CD8-positive, alpha-beta memory T cell (primary cell): ENCODE measurements around the gene CCDC7. TPM values are rescaled to one million over a fixed set of nuclear protein-coding genes. Genes with fewer than 3 reads are reported as not detected.
A peak's percentile ranks its signal among the peaks of the same experiment; 100 is the strongest.
"Not testable (repeated sequence)": the region's sequence is repeated elsewhere in the genome, so short reads cannot be mapped to it uniquely, and the experiment has no call there.

Experiments
- CTCF ChIA-PET: fragments of 350-600 bp; sonication (Branson Sonifier 250); formaldehyde crosslinking; loops from one replicate; lab custom pipeline; 2021; ENCODE audit warnings: antibody characterized with exemption; lab: Charles Lee
- POLR2A ChIA-PET: fragments of 350-600 bp; sonication (Branson Sonifier 250); formaldehyde crosslinking; loops from one replicate; lab custom pipeline; 2021; ENCODE audit warnings: antibody characterized with exemption; lab: Charles Lee
- DNase-seq, 5 donors: peaks; one replicate each; pipeline versions ENCODE4 v3.0.0 to v3.0.0-alpha.2; 2020 to 2022; ENCODE audit warnings: mixed read lengths in 1 of 5
- H3K27ac ChIP-seq: one replicate; pipeline ENCODE4 v1.7.0; 2013; ENCODE audit warnings: low read depth, mild to moderate bottlenecking, low read length, moderate library complexity
- H3K27me3 ChIP-seq: 2 replicates; pipeline ENCODE4 v1.7.0; 2013; ENCODE audit warnings: low read length, mild to moderate bottlenecking; ENCODE audit not compliant: insufficient read depth, poor library complexity, severe bottlenecking
- H3K36me3 ChIP-seq: 2 replicates; pipeline ENCODE4 v1.7.0; 2013; ENCODE audit warnings: mild to moderate bottlenecking, low read length, moderate library complexity; ENCODE audit not compliant: insufficient read depth
- H3K4me1 ChIP-seq: 2 replicates; pipeline ENCODE4 v1.7.0; 2013; ENCODE audit warnings: mild to moderate bottlenecking, low read length, moderate library complexity; ENCODE audit not compliant: insufficient read depth
- H3K4me3 ChIP-seq: 2 replicates; pipeline ENCODE4 v1.7.0; 2013; ENCODE audit warnings: mild to moderate bottlenecking, low read length
- H3K9me3 ChIP-seq: 2 replicates; pipeline ENCODE4 v1.7.0; 2013; ENCODE audit warnings: mild to moderate bottlenecking, low read length
- H3K27ac Mint-ChIP-seq, 8 donors: one replicate each; pipeline ENCODE4 v1.8.0; 2020 to 2021; ENCODE audit warnings: mixed read lengths in 8 of 8, mild to moderate bottlenecking in 6 of 8, inconsistent platforms in 3 of 8, moderate library complexity in 3 of 8
- H3K27me3 Mint-ChIP-seq, 2 donors: one replicate each; pipeline ENCODE4 v1.8.0; 2020 to 2021; ENCODE audit warnings: mixed read lengths in 2 of 2, mild to moderate bottlenecking in 1 of 2, moderate library complexity in 1 of 2
- H3K36me3 Mint-ChIP-seq, 3 donors: one replicate each; pipeline ENCODE4 v1.8.0; 2020 to 2021; ENCODE audit warnings: mixed read lengths in 3 of 3, inconsistent platforms in 1 of 3, mild to moderate bottlenecking in 1 of 3
- H3K4me1 Mint-ChIP-seq, 3 donors: one replicate each; pipeline ENCODE4 v1.8.0; 2020 to 2021; ENCODE audit warnings: mixed read lengths in 3 of 3, inconsistent platforms in 1 of 3, mild to moderate bottlenecking in 1 of 3
- H3K4me3 Mint-ChIP-seq, 7 donors: one replicate each; pipeline ENCODE4 v1.8.0; 2020 to 2021; ENCODE audit warnings: mixed read lengths in 7 of 7, mild to moderate bottlenecking in 6 of 7, moderate library complexity in 4 of 7, inconsistent platforms in 2 of 7
- H3K9me3 Mint-ChIP-seq, 5 donors: one replicate each; pipeline ENCODE4 v1.8.0; 2020 to 2022; ENCODE audit warnings: mixed read lengths in 5 of 5, mild to moderate bottlenecking in 3 of 5, moderate library complexity in 2 of 5, inconsistent platforms in 1 of 5
- polyA plus RNA-seq: library from polyadenylated mRNA; unstranded; fragments of 300-500 nt; fragmentation: Illumina TruSeq; gene quantifications from one replicate; pipeline ENCODE4 v1.2.3, GENCODE V29; 2021
- total RNA-seq, 2 experiments: library from RNA; stranded (reverse); gene quantifications; one replicate each; pipeline ENCODE4 v1.2.3, GENCODE V29; 2021

CCDC7 gene
- total and polyA plus RNA-seq, 3 experiments from 2014 or later, result 11.6 to 12.2 (median 12.1) TPM

GRCh38 chr10:32627183-32627582 lies 181.2 kb downstream of the CCDC7 start:
- Histone ChIP-seq H3K4me3 (no peak overlapping the region), H3K27ac (no peak overlapping the region), H3K4me1 (no peaks in the 10 kb centered on the region), H3K9me3 (no peaks in the 10 kb centered on the region), H3K27me3 (no peaks in the 10 kb centered on the region), H3K36me3 (no peaks in the 10 kb centered on the region)
- H3K27me3 Mint-ChIP-seq, result peaks cover 0 to 2% of the 10 kb centered on the region in 2 donors
- POLR2A ChIA-PET, result no interaction called here
- peaks cover 0 to 12% (median 4%) of the 10 kb centered on the region in 5 donors for H3K9me3 Mint-ChIP-seq
- no peak overlapping the region for H3K27ac Mint-ChIP-seq
- peaks cover 29 to 52% (median 31%) of the 10 kb centered on the region in 3 donors for H3K36me3 Mint-ChIP-seq
- H3K4me3 Mint-ChIP-seq, result no peak overlapping the region
- no peak for DNase-seq
- H3K4me1 Mint-ChIP-seq, result peaks cover 0 to 1% (median 0%) of the 10 kb centered on the region in 3 donors
- CTCF ChIA-PET, result no interaction called here

DNA sequence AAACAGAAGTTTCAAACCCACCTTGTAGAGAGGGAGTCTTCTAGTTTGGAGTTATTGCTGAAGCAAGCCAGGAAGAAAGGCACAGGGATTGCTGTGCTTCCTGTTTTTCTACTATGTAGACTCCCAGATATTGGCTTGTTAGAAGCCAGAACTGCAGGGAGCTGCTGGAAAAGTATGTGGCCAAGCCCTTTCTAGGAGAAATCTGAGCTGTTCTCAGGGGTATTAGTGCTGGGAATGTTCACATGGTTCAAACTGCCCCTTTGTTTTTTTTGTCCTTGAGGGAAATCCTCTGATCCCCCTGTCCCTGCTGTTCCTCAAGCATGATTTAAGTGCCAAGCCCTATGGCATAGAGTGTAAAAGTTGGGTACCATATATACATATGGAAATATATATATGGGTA lies 184.0 kb downstream of the CCDC7 start:
- DNase-seq, result no peak
- Histone ChIP-seq H3K9me3 (no peaks in the 10 kb centered on the region), H3K27me3 (no peaks in the 10 kb centered on the region), H3K4me3 (no peak overlapping the region), H3K27ac (no peak overlapping the region), H3K4me1 (no peaks in the 10 kb centered on the region), H3K36me3 (no peaks in the 10 kb centered on the region)
- Mint-ChIP-seq H3K36me3 (peaks cover 18 to 40% (median 24%) of the 10 kb centered on the region in 3 donors), H3K27me3 (peaks cover 0 to 2% of the 10 kb centered on the region in 2 donors), H3K4me1 (peaks cover 0 to 1% (median 0%) of the 10 kb centered on the region in 3 donors), H3K9me3 (peaks cover 0 to 12% (median 4%) of the 10 kb centered on the region in 5 donors), H3K27ac (no peak overlapping the region), H3K4me3 (no peak overlapping the region)
- POLR2A ChIA-PET, result no interaction called here
- CTCF ChIA-PET, result no interaction called here

- no peak overlapping the region for H3K4me3 ChIP-seq
- H3K27me3 ChIP-seq, result no peaks in the 10 kb centered on the region
- ChIA-PET CTCF (no interaction called here), POLR2A (no interaction called here)
- no peaks in the 10 kb centered on the region for H3K27me3 Mint-ChIP-seq
- no peak overlapping the region for H3K4me3 Mint-ChIP-seq
- no peaks in the 10 kb centered on the region for H3K9me3 ChIP-seq
- H3K4me1 Mint-ChIP-seq, result peaks cover 12 to 25% (median 16%) of the 10 kb centered on the region in 3 donors
- peaks cover 18 to 66% (median 31%) of the 10 kb centered on the region in 3 donors for H3K36me3 Mint-ChIP-seq
- peaks cover 7% of the 10 kb centered on the region for H3K4me1 ChIP-seq
- no peak overlapping the region for H3K27ac ChIP-seq
- H3K9me3 Mint-ChIP-seq, result peaks cover 4 to 40% (median 19%) of the 10 kb centered on the region in 5 donors
- no peaks in the 10 kb centered on the region for H3K36me3 ChIP-seq
- no peak for DNase-seq
- H3K27ac Mint-ChIP-seq, result no peak overlapping the region
Observed at GRCh38 chr10:32646535-32646934, 200.6 kb downstream of the CCDC7 start.

DNA sequence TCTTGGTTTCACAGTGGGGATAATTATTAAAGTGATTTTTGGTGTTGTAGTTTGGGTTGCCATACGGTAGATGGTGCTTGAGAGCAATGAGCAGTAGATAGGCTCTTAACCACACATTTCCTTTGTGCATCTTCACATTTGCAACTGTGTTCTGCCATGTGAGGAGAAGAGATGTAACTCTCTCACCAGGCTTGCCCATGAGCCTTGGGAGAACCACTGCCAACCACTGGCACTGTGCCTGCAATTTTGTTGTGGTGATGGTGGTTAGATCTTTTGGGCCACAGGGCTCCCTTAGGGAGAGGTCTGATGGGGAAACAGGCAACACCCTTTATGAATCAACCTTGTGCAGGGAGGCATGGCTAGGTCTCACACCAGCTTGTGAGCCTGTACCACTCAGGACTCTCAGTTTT lies 204.3 kb downstream of the CCDC7 start:
- H3K27ac Mint-ChIP-seq, result peak overlapping the region in 5 of 8 donors; percentile 2 to 78 (median 11)
- Histone ChIP-seq H3K4me3 (no peak overlapping the region), H3K9me3 (no peaks in the 10 kb centered on the region), H3K36me3 (no peaks in the 10 kb centered on the region), H3K4me1 (peaks cover 7% of the 10 kb centered on the region), H3K27me3 (no peaks in the 10 kb centered on the region), H3K27ac (no peak overlapping the region)
- no peak overlapping the region for H3K4me3 Mint-ChIP-seq
- H3K36me3 Mint-ChIP-seq, result peaks cover 28 to 79% (median 46%) of the 10 kb centered on the region in 3 donors
- peaks cover 20 to 57% (median 44%) of the 10 kb centered on the region in 5 donors for H3K9me3 Mint-ChIP-seq
- H3K27me3 Mint-ChIP-seq, result no peaks in the 10 kb centered on the region
- CTCF ChIA-PET, result no interaction called here
- POLR2A ChIA-PET, result no interaction called here
- H3K4me1 Mint-ChIP-seq, result peaks cover 12 to 30% (median 17%) of the 10 kb centered on the region in 3 donors
- peak in 2 of 5 donors; percentile 6 to 11 for DNase-seq

GRCh38 chr10:32657430-32657829 lies 211.5 kb downstream of the CCDC7 start:
- peaks cover 40 to 77% (median 63%) of the 10 kb centered on the region in 3 donors for H3K36me3 Mint-ChIP-seq
- not testable (repeated sequence) for DNase-seq

DNA sequence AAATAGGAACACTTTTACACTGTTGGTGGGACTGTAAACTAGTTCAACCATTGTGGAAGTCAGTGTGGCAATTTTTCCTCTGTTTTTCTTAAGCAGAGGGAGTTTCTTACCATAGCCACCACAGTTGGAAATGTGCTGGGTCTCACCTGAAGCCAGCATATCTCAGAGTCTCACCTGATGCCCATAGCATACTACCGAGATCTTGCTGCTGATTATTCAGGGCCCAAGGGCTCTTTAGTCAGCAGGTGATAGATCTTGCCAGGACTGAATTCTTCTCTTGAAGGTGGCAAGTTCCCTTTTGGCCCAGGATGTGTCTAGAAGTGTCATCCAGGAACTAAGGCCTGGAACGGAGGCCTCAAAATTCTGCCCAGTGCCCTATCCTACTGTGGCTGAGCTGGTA lies 215.4 kb downstream of the CCDC7 start:
- no peak overlapping the region for H3K4me3 ChIP-seq
- no peaks in the 10 kb centered on the region for H3K27me3 ChIP-seq
- H3K27me3 Mint-ChIP-seq, result no peaks in the 10 kb centered on the region
- ChIA-PET CTCF (no interaction called here), POLR2A (no interaction called here)
- DNase-seq, result no peak
- no peaks in the 10 kb centered on the region for H3K36me3 ChIP-seq
- H3K36me3 Mint-ChIP-seq, result peaks cover 19 to 61% (median 32%) of the 10 kb centered on the region in 3 donors
- H3K27ac ChIP-seq, result no peak overlapping the region
- H3K9me3 ChIP-seq, result no peaks in the 10 kb centered on the region
- H3K4me1 Mint-ChIP-seq, result no peaks in the 10 kb centered on the region
- no peaks in the 10 kb centered on the region for H3K4me1 ChIP-seq
- H3K4me3 Mint-ChIP-seq, result no peak overlapping the region
- peaks cover 16 to 35% (median 29%) of the 10 kb centered on the region in 5 donors for H3K9me3 Mint-ChIP-seq
- no peak overlapping the region for H3K27ac Mint-ChIP-seq

More at GRCh38 chr10:32657430-32657829, 211.5 kb downstream of the CCDC7 start:
- H3K27me3 Mint-ChIP-seq, H3K4me3 ChIP-seq, H3K27ac Mint-ChIP-seq, POLR2A ChIA-PET, H3K4me1 ChIP-seq, H3K36me3 ChIP-seq, H3K9me3 ChIP-seq, CTCF ChIA-PET, H3K27ac ChIP-seq, H3K27me3 ChIP-seq, H3K4me3 Mint-ChIP-seq, H3K4me1 Mint-ChIP-seq: not testable (repeated sequence)
- H3K9me3 Mint-ChIP-seq, result peaks cover 43 to 69% (median 61%) of the 10 kb centered on the region in 5 donors

DNA sequence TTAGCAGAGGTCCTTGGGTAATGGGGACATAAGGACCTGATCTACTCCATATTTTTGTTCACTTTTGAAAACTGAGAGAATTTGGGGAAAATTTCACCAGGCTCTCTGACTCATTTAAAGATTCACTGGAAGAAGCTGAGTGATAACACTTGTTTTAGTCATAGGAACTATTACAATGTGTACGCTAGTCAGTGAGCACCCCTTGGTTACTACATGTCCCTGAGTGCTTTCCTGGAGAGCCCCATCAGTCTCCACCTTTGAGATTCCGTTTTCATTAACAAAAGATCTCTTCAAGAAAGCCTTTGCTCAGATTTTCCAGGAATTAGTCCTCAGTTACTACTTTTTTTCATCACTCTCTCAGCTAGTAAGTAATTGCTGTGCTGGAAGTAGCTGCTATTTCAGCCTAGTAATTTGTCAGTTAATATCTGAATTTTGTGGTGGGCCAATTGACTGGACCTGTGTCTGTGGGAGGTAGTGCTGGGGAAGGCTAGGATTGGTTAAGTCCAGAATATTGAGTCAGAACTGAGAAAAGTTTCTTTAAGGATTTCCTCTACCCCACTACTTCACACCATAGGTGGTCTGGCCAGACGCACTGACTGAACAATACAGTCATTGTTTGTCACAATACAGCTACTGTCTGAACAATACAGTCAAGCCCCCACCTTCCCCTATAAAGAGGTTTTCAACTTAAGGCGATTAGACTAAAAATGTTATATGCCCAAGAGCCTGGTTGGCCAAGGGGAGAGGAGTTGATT lies 235.0 kb downstream of the CCDC7 start:
- Mint-ChIP-seq H3K27ac (no peak overlapping the region), H3K36me3 (peaks cover 23 to 73% (median 25%) of the 10 kb centered on the region in 3 donors), H3K4me3 (no peak overlapping the region), H3K9me3 (peaks cover 22 to 40% (median 28%) of the 10 kb centered on the region in 5 donors), H3K27me3 (peaks cover 0 to 2% of the 10 kb centered on the region in 2 donors), H3K4me1 (no peaks in the 10 kb centered on the region)
- H3K27me3 ChIP-seq, result no peaks in the 10 kb centered on the region
- no peak overlapping the region for H3K27ac ChIP-seq
- no peaks in the 10 kb centered on the region for H3K36me3 ChIP-seq
- no peak for DNase-seq
- POLR2A ChIA-PET, result no interaction called here
- no peak overlapping the region for H3K4me3 ChIP-seq
- H3K4me1 ChIP-seq, result no peaks in the 10 kb centered on the region
- CTCF ChIA-PET, result no interaction called here
- no peaks in the 10 kb centered on the region for H3K9me3 ChIP-seq

DNA sequence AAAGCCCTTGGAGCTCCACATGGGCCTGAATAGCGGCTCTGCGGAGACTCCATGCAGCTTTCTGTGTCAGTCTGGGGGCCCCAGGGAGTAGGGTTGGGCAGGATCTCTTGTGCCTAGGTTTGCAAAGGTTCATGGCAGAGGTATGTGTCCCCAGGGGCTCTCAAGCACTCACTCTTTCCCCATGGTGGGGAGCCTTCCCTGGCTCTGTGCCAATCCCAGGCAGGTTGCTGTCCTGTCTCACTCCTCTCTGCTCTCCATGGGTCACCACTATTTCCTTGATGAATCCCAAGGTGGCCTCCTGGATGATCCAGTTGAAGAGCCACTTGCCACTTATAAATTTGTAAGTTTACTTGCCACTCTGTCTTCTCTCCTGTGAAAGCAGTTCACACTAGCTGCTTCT lies 238.4 kb downstream of the CCDC7 start:
- Mint-ChIP-seq H3K27ac (peak overlapping the region in 1 of 8 donors; percentile 44), H3K36me3 (peaks cover 30 to 86% (median 35%) of the 10 kb centered on the region in 3 donors), H3K4me3 (no peak overlapping the region), H3K27me3 (peaks cover 0 to 2% of the 10 kb centered on the region in 2 donors), H3K4me1 (no peaks in the 10 kb centered on the region), H3K9me3 (peaks cover 0 to 22% (median 8%) of the 10 kb centered on the region in 5 donors)
- Histone ChIP-seq H3K4me1 (no peaks in the 10 kb centered on the region), H3K27ac (no peak overlapping the region), H3K4me3 (no peak overlapping the region), H3K9me3 (no peaks in the 10 kb centered on the region), H3K27me3 (no peaks in the 10 kb centered on the region), H3K36me3 (no peaks in the 10 kb centered on the region)
- ChIA-PET CTCF (no interaction called here), POLR2A (interaction anchor here (0.5 kb wide), 1 partner anchor 226 kb away, joined by 3 read pairs; no protein-coding TSS in a partner anchor)
- no peak for DNase-seq
